CD4-positive, alpha-beta T cell (primary cell): ENCODE measurements around the gene CHST15. TPM values are rescaled to one million over a fixed set of nuclear protein-coding genes. Genes with fewer than 3 reads are reported as not detected.

Source experiments
- ATAC-seq: fragments of 200-7000 bp; cut with Tn5 transposase; one replicate; pipeline ENCODE4 v1.10.0; 2022; ENCODE audit warnings: mild to moderate bottlenecking; ENCODE audit not compliant: poor library complexity
- CTCF ChIA-PET: fragments of 350-600 bp; sonication (Branson Sonifier 250); formaldehyde crosslinking; loops from one replicate; lab custom pipeline; 2021; ENCODE audit warnings: antibody characterized with exemption, inconsistent platforms; lab: Charles Lee
- POLR2A ChIA-PET: fragments of 350-600 bp; sonication (Branson Sonifier 250); formaldehyde crosslinking; loops from one replicate; lab custom pipeline; 2021; ENCODE audit warnings: antibody characterized with exemption, inconsistent platforms; lab: Charles Lee
- DNase-seq, 14 experiments: peaks; one replicate each; pipeline ENCODE4 v3.0.0-alpha.2; 2013 to 2020; ENCODE audit warnings: mixed read lengths in 2 of 14
- H3K27ac ChIP-seq, 2 donors: one replicate each; pipeline versions ENCODE4 v1.5.1 to v1.7.0; 2013; ENCODE audit warnings: low read length in 2 of 2, low read depth in 1 of 2, mild to moderate bottlenecking in 1 of 2
- H3K27me3 ChIP-seq, 2 experiments: 1 replicate in 1 of 2; 2 replicates in 1 of 2; pipeline versions ENCODE4 v1.6.1 to v1.7.0; 2013; ENCODE audit warnings: low read length in 2 of 2, control low read depth in 1 of 2, mild to moderate bottlenecking in 1 of 2, moderate library complexity in 1 of 2; ENCODE audit not compliant: insufficient read depth in 2 of 2, control insufficient read depth in 1 of 2
- H3K36me3 ChIP-seq: one replicate; pipeline ENCODE4 v1.6.1; 2013; ENCODE audit warnings: low read length, control low read depth; ENCODE audit not compliant: insufficient read depth
- H3K4me1 ChIP-seq: one replicate; pipeline ENCODE4 v1.6.1; 2013; ENCODE audit warnings: low read length, control low read depth; ENCODE audit not compliant: insufficient read depth
- H3K4me3 ChIP-seq: one replicate; pipeline ENCODE4 v1.5.1; 2013; ENCODE audit warnings: mild to moderate bottlenecking, low read length, moderate library complexity
- H3K9me3 ChIP-seq, 2 experiments: 1 replicate in 1 of 2; 2 replicates in 1 of 2; pipeline versions ENCODE4 v1.6.1 to v1.7.0; 2013; ENCODE audit warnings: low read length in 2 of 2, mild to moderate bottlenecking in 2 of 2, control low read depth in 1 of 2, moderate library complexity in 1 of 2; ENCODE audit not compliant: control insufficient read depth in 1 of 2, insufficient read depth in 1 of 2
- H3K27ac Mint-ChIP-seq: one replicate; pipeline ENCODE4 v1.8.0; 2020; ENCODE audit warnings: mixed read lengths
- H3K27me3 Mint-ChIP-seq: one replicate; pipeline ENCODE4 v1.8.0; 2021; ENCODE audit warnings: mixed read lengths
- H3K36me3 Mint-ChIP-seq: one replicate; pipeline ENCODE4 v1.8.0; 2021; ENCODE audit warnings: low read depth, mixed read lengths
- H3K4me1 Mint-ChIP-seq: one replicate; pipeline ENCODE4 v1.8.0; 2021; ENCODE audit warnings: low read depth, mixed read lengths
- H3K4me3 Mint-ChIP-seq: one replicate; pipeline ENCODE4 v1.8.0; 2020; ENCODE audit warnings: mild to moderate bottlenecking, mixed read lengths
- H3K9me3 Mint-ChIP-seq: one replicate; pipeline ENCODE4 v1.8.0; 2020; ENCODE audit warnings: mixed read lengths
- CTCF ChIP-seq: fragments of 200-600 bp; IDR thresholded peaks from one replicate; pipeline ENCODE4 v1.8.0; 2022; ENCODE audit warnings: antibody characterized with exemption, mild to moderate bottlenecking
- intact Hi-C, 2 experiments: fragments of 100-400 bp; cut with DNase I in 1 of 2; cut with micrococcal nuclease in 1 of 2; formaldehyde crosslinking; loops; one replicate each; pipeline versions ENCODE4 v1.15.1 to v1.9.0; 2023 to 2025; cut with DNase I, micrococcal nuclease
- total RNA-seq, 174 experiments: library from RNA in 2 of 174; stranded (reverse) in 2 of 174; gene quantifications; one replicate each; pipeline ENCODE4 v1.2.3 and lab custom pipeline; 2021 to 2026

CHST15 gene
- total RNA-seq, 2 experiments from 2014 or later, result 0.42 to 0.52 TPM

- TF ChIP-seq CTCF, result no peak
- POLR2A ChIA-PET, result no interaction called here
- no peaks in the 10 kb centered on the region for H3K36me3 ChIP-seq
- Mint-ChIP-seq H3K27ac (peak overlapping the region; percentile 49), H3K27me3 (no peaks in the 10 kb centered on the region), H3K4me3 (no peak overlapping the region), H3K4me1 (peaks cover 32% of the 10 kb centered on the region), H3K36me3 (no peaks in the 10 kb centered on the region), H3K9me3 (no peaks in the 10 kb centered on the region)
- H3K27me3 ChIP-seq, result no peaks in the 10 kb centered on the region
- H3K27ac ChIP-seq, result no peak overlapping the region
- H3K4me1 ChIP-seq, result peaks cover 4% of the 10 kb centered on the region
- intact Hi-C loops, result no loop called here
- ATAC-seq, result no peak
- H3K4me3 ChIP-seq, result no peak overlapping the region
- DNase-seq, result no peak
- H3K9me3 ChIP-seq, result no peaks in the 10 kb centered on the region
- CTCF ChIA-PET, result interaction anchor here (0.7 kb wide), 1 partner anchor 14 kb away, joined by 4 read pairs; no protein-coding TSS in a partner anchor
These were observed 27.2 kb downstream of the CHST15 start for GRCh38 chr10:124066126-124066700.

- Histone ChIP-seq H3K9me3 (peaks cover 0 to 3% of the 10 kb centered on the region in 2 experiments), H3K27ac (peak overlapping the region; percentile 25 to 44), H3K4me1 (peaks cover 4% of the 10 kb centered on the region), H3K4me3 (peak overlapping the region; percentile 44), H3K27me3 (no peaks in the 10 kb centered on the region), H3K36me3 (no peaks in the 10 kb centered on the region)
- intact Hi-C loops, result loop anchor here in 1 of 2 experiments (2.0 kb wide), 1 partner anchor 69 kb away; no protein-coding TSS in a partner anchor
- no peak for TF ChIP-seq CTCF
- Mint-ChIP-seq H3K27me3 (no peaks in the 10 kb centered on the region), H3K4me3 (no peak overlapping the region), H3K9me3 (no peaks in the 10 kb centered on the region), H3K36me3 (no peaks in the 10 kb centered on the region), H3K27ac (peak overlapping the region; percentile 86), H3K4me1 (peaks cover 32% of the 10 kb centered on the region)
- ATAC-seq (no peak), DNase-seq (peak in 1 of 14 experiments; percentile 21)
- CTCF ChIA-PET, result no interaction called here
- POLR2A ChIA-PET, result no interaction called here
These were observed 27.8 kb downstream of the CHST15 start for GRCh38 chr10:124065382-124066125.

GRCh38 chr10:124064676-124065075 is 28.7 kb downstream of the CHST15 start:
- peaks cover 32% of the 10 kb centered on the region for H3K4me1 Mint-ChIP-seq
- intact Hi-C loops, result loop anchor here in 1 of 2 experiments (2.0 kb wide), 1 partner anchor 68 kb away; no protein-coding TSS in a partner anchor
- Histone ChIP-seq H3K4me1 (peaks cover 4% of the 10 kb centered on the region), H3K9me3 (peaks cover 0 to 8% of the 10 kb centered on the region in 2 experiments), H3K27me3 (no peaks in the 10 kb centered on the region), H3K27ac (peak overlapping the region; percentile 25 to 44), H3K4me3 (peak overlapping the region; percentile 44), H3K36me3 (no peaks in the 10 kb centered on the region)
- no peaks in the 10 kb centered on the region for H3K9me3 Mint-ChIP-seq
- no peak for TF ChIP-seq CTCF
- no peaks in the 10 kb centered on the region for H3K27me3 Mint-ChIP-seq
- peak in 6 of 14 experiments; percentile 13 to 60 (median 44) for DNase-seq
- peak overlapping the region; percentile 64 for H3K4me3 Mint-ChIP-seq
- ChIA-PET POLR2A (no interaction called here), CTCF (interaction anchor here (1.0 kb wide), 1 partner anchor 71 kb away, joined by 3 read pairs; no protein-coding TSS in a partner anchor)
- peak overlapping the region; percentile 86 for H3K27ac Mint-ChIP-seq
- H3K36me3 Mint-ChIP-seq, result no peaks in the 10 kb centered on the region
- ATAC-seq, result peak; percentile 61
